GM12878 (cell line): ENCODE results near the gene SYT14. TPM values are rescaled to one million over a fixed set of nuclear protein-coding genes. Genes with fewer than 3 reads are reported as not detected.

Experiments
- ATAC-seq: fragments of 200-7000 bp; cut with Tn5 transposase; 3 replicates; pipeline ENCODE4 v1.9.1; 2020; ENCODE audit warnings: mild to moderate bottlenecking, moderate library complexity
- BruUV-seq: library from RNA; stranded (reverse); fragments of 400-500 nt; replicated peaks from 2 replicates; lab custom pipeline; 2021; lab: Mats Ljungman, UMichigan
- CTCF ChIA-PET: fragments of 300-600 bp; sonication (Branson Sonifier 250); formaldehyde crosslinking; extraction: SDS; loops from one replicate; lab custom pipeline; 2021; ENCODE audit warnings: inconsistent platforms; lab: Yijun Ruan, JAX
- POLR2A ChIA-PET: fragments of 350-600 bp; formaldehyde crosslinking; extraction: SDS; loops from one replicate; lab custom pipeline; 2021; ENCODE audit warnings: inconsistent platforms; lab: Charles Lee
- RAD21 ChIA-PET: fragments of 300-600 bp; sonication (Branson Sonifier 250); formaldehyde crosslinking; loops from one replicate; lab custom pipeline; 2023; ENCODE audit warnings: antibody characterized with exemption; ENCODE audit not compliant: unreplicated experiment; lab: Charles Lee
- SMC1A ChIA-PET: fragments of 300-600 bp; sonication (Branson Sonifier 250); formaldehyde crosslinking; loops from one replicate; lab custom pipeline; 2023; ENCODE audit not compliant: unreplicated experiment, uncharacterized antibody; lab: Charles Lee
- DNase-seq: peaks from one replicate; pipeline ENCODE4 v3.0.0-alpha.2; 2011; ENCODE audit warnings: low read depth, low spot score
- FAIRE-seq: peaks from 3 replicates; lab custom pipeline; 2011; peaks lifted over from hg19 to GRCh38; lab: Jason Lieb, UNC
- H2AFZ ChIP-seq: 2 replicates; pipeline ENCODE4 v1.6.0; 2011; ENCODE audit warnings: low read depth, low read length, control low read depth; ENCODE audit not compliant: control insufficient read depth
- H3K27ac ChIP-seq: 2 replicates; pipeline ENCODE4 v1.5.1; 2011; ENCODE audit warnings: control low read depth; ENCODE audit not compliant: control insufficient read depth, insufficient read depth
- H3K27me3 ChIP-seq, 2 experiments: replicated peaks in 1 of 2; 2 replicates each; pipeline versions ENCODE4 v1.6.0 to v1.6.1; 2011; ENCODE audit warnings: low read length in 1 of 2; ENCODE audit not compliant: control insufficient read depth in 2 of 2, insufficient read depth in 2 of 2
- H3K36me3 ChIP-seq, 2 experiments: 2 replicates each; pipeline ENCODE4 v1.5.1; 2011; ENCODE audit warnings: low read length in 1 of 2; ENCODE audit not compliant: control insufficient read depth in 2 of 2, insufficient read depth in 2 of 2
- H3K4me1 ChIP-seq: 2 replicates; pipeline ENCODE4 v1.6.1; 2011; ENCODE audit warnings: mild to moderate bottlenecking, low read length, moderate library complexity, mixed read lengths; ENCODE audit not compliant: control insufficient read depth, insufficient read depth
- H3K4me2 ChIP-seq: 2 replicates; pipeline ENCODE4 v1.6.0; 2011; ENCODE audit warnings: control low read depth; ENCODE audit not compliant: control insufficient read depth, insufficient read depth
- H3K4me3 ChIP-seq: fragments of 200-600 bp; sonication (generic); 2 replicates; pipeline ENCODE4 v1.5.1; 2016
- H3K79me2 ChIP-seq: 2 replicates; pipeline ENCODE4 v1.6.0; 2011; ENCODE audit warnings: low read length; ENCODE audit not compliant: control insufficient read depth, insufficient read depth
- H3K9ac ChIP-seq: 2 replicates; pipeline ENCODE4 v1.8.0; 2011; ENCODE audit warnings: low read length, control low read depth, mixed read lengths; ENCODE audit not compliant: control insufficient read depth, insufficient read depth
- H3K9me3 ChIP-seq: replicated peaks from 3 replicates; pipeline ENCODE4 v1.5.1; 2011; ENCODE audit warnings: mild to moderate bottlenecking, low read length; ENCODE audit not compliant: control insufficient read depth, insufficient read depth
- H4K20me1 ChIP-seq: 2 replicates; pipeline ENCODE4 v1.6.0; 2011; ENCODE audit not compliant: control insufficient read depth, insufficient read depth
- BMI1 ChIP-seq: fragments of 450-650 bp; IDR thresholded peaks from 2 replicates; pipeline ENCODE4 v1.6.1; 2016; ENCODE audit warnings: mild to moderate bottlenecking, moderate library complexity, borderline replicate concordance
- BRCA1 ChIP-seq: IDR thresholded peaks from 2 replicates; pipeline ENCODE4 v1.6.1; 2011; ENCODE audit warnings: low read depth, low read length, improper control_type of control experiment
- HDAC6 ChIP-seq: fragments of 200-600 bp; sonication (generic); IDR thresholded peaks from one replicate; pipeline ENCODE4 v1.8.0; 2017; ENCODE audit warnings: antibody characterized with exemption; ENCODE audit not compliant: unreplicated experiment
- MYB ChIP-seq: fragments of 150-350 bp; IDR thresholded peaks from 2 replicates; pipeline ENCODE4 v1.6.1; 2014; ENCODE audit warnings: mild to moderate bottlenecking, low read depth, low read length, borderline replicate concordance
- NR2C1 ChIP-seq: fragments of 450-650 bp; IDR thresholded peaks from 2 replicates; pipeline ENCODE4 v1.6.1; 2017; ENCODE audit warnings: antibody characterized with exemption, mild to moderate bottlenecking, moderate library complexity
- RAD21 ChIP-seq: IDR thresholded peaks from 2 replicates; pipeline ENCODE4 v1.6.1; 2011; ENCODE audit warnings: mild to moderate bottlenecking, low read depth, low read length, moderate library complexity; ENCODE audit not compliant: insufficient read depth
- RAD51 ChIP-seq: fragments of 450-650 bp; IDR thresholded peaks from 2 replicates; pipeline ENCODE4 v1.6.1; 2016; ENCODE audit warnings: moderate library complexity, mild to moderate bottlenecking, inconsistent platforms
- RB1 ChIP-seq: fragments of 450-650 bp; formaldehyde crosslinking; IDR thresholded peaks from 2 replicates; pipeline ENCODE4 v1.6.1; 2017; ENCODE audit warnings: mild to moderate bottlenecking, borderline replicate concordance
- SMAD1 ChIP-seq: fragments of 450-650 bp; IDR thresholded peaks from 2 replicates; pipeline ENCODE4 v1.6.1; 2018; ENCODE audit warnings: mild to moderate bottlenecking, low read depth; ENCODE audit not compliant: partially characterized antibody
- SPI1 ChIP-seq: IDR thresholded peaks from 2 replicates; pipeline ENCODE4 v1.6.1; 2011; ENCODE audit warnings: low read depth, mild to moderate bottlenecking, low read length, moderate library complexity, borderline replicate concordance; ENCODE audit not compliant: insufficient read depth
- ZBED1 ChIP-seq: IDR thresholded peaks from 2 replicates; pipeline ENCODE4 v1.6.1; 2016; ENCODE audit warnings: borderline replicate concordance
- WGBS: methylation state at CpG from one replicate; pipeline ENCODE4 v1.1.6; 2016; ENCODE audit warnings: low lambda C conversion rate; ENCODE audit not compliant: insufficient replicate concordance, insufficient coverage; ENCODE audit errors: missing lambda C conversion rate; 5-methylcytosine and 5-hydroxymethylcytosine counted together
- in situ Hi-C: fragments of 300-500 bp; cut with MboI; formaldehyde crosslinking; loops from 9 replicates; pipeline ENCODE4 v1.14.3; 2018; ENCODE audit warnings: mixed read lengths
- intact Hi-C: fragments of 100-400 bp; cut with micrococcal nuclease; formaldehyde crosslinking; loops from one replicate; pipeline ENCODE4 v1.14.2; 2022; ENCODE audit not compliant: unreplicated experiment
- polyA plus RNA-seq, 11 experiments: library from polyadenylated mRNA; depleted of rRNA in 4 of 11; unstranded in 6 of 11; stranded (reverse) in 5 of 11; fragments of >200 nt; fragmentation: Nextera tagmentation in 4 of 11; fragmentation: Illumina TruSeq in 1 of 11; extraction: Ambion mirVana in 4 of 11; extraction: Trizol in 1 of 11; gene quantifications; 1 replicate in 1 of 11; 2 replicates in 10 of 11; pipeline versions ENCODE4 v1.2.1 to v1.2.3, GENCODE V29; 2011 to 2016; ENCODE audit warnings: inconsistent platforms in 2 of 11, missing spikeins in 2 of 11, low read depth in 1 of 11
- total RNA-seq, 4 experiments: library from RNA; depleted of rRNA in 3 of 4; stranded (reverse); fragments of >200 nt in 3 of 4; fragmentation: Illumina TruSeq in 1 of 4; extraction: Trizol in 1 of 4; gene quantifications; 2 replicates each; pipeline versions ENCODE4 v1.2.1 to v1.2.3, GENCODE V29; 2013 to 2021

SYT14 gene
- total and polyA plus RNA-seq, 10 of the 15 experiments (the other 5 are each of a cell fraction or from before 2014, with no cell fraction given), result under 0.01 TPM; not detected in 9

DNA sequence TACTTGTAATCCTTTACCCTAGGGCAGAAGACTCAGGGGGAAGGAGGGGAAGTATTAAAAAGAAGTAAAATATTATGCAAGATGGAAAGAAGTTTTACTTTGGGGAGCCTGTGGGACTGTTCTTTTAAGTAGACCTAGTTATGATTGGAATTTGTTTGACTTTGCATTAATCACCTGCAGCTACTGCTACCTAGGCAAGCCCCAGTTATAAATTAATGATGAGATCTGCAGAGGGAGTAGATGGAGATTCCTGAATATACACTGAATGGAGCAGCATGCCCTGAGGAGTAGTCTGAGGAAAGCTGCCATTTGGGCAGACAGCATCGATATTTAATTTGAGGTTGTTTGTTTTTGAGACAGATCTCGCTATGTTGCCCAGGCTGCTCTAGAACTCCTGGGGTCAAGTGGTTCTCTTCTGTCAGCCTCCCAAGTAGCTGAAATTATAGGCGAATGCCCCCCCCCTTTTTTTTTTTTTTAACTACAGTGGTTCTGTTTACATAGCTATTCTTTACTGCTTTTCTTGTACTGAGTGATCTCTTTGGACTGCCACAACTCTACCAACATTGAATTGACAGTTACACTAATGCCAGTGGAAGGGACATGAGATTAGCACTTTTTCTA is 213.1 kb downstream of the SYT14 start:
- Histone ChIP-seq H3K27me3 (no peaks in the 10 kb centered on the region), H3K4me3 (no peak overlapping the region), H3K9me3 (no peaks in the 10 kb centered on the region), H3K36me3 (no peaks in the 10 kb centered on the region), H4K20me1 (no peaks in the 10 kb centered on the region), H3K27ac (no peak overlapping the region), H3K4me2 (no peak overlapping the region), H3K9ac (no peak overlapping the region), H3K79me2 (no peaks in the 10 kb centered on the region), H3K4me1 (no peaks in the 10 kb centered on the region), H2AFZ (no peak overlapping the region)
- FAIRE-seq, result no peak
- WGBS, result 29% methylated on average over 2 of the region's 3 CpGs
- POLR2A ChIA-PET, result interaction anchor here (0.6 kb wide), 1 partner anchor 58 kb away, joined by 3 read pairs; no protein-coding TSS in a partner anchor
- no peak for ATAC-seq
- SMC1A ChIA-PET, result interaction anchor here (1.4 kb wide), 2 partner anchors 22 to 46 kb away, joined by 4 to 5 read pairs; no protein-coding TSS in a partner anchor
- no peak for TF ChIP-seq RAD51
- TF ChIP-seq RAD21, result no peak
- no peak for TF ChIP-seq MYB
- no peak for TF ChIP-seq SMAD1
- TF ChIP-seq RB1, result no peak
- TF ChIP-seq BMI1, result no peak
- no peak for TF ChIP-seq BRCA1
- TF ChIP-seq NR2C1, result no peak
- TF ChIP-seq HDAC6, result no peak
- no peak for TF ChIP-seq SPI1
- TF ChIP-seq ZBED1, result no peak
- RAD21 ChIA-PET, result no interaction called here
- BruUV-seq, result no TSS peak
- in situ Hi-C loops, result loop anchor here (5.0 kb wide), 1 partner anchor 251 kb away; no protein-coding TSS in a partner anchor
- intact Hi-C loops, result no loop called here
- CTCF ChIA-PET, result no interaction called here
- DNase-seq, result no peak
